Right forelimb (tissue), 1 donor: Measurements from ENCODE around the gene SLC44A5.

Experiments
- DNase-seq: peaks from one replicate; pipeline ENCODE4 v3.0.0-alpha.2; 2018

Gene SLC44A5

GRCh38 chr1:75171876-75172275 lies 439.0 kb downstream of the SLC44A5 start:
- no peak for DNase-seq

GRCh38 chr1:75170981-75171380 lies 439.9 kb downstream of the SLC44A5 start:
- no peak for DNase-seq

- no peak for DNase-seq
These were observed 440.9 kb downstream of the SLC44A5 start for GRCh38 chr1:75170011-75170410.

- DNase-seq = no peak
These were observed 444.1 kb downstream of the SLC44A5 start for GRCh38 chr1:75166821-75167220.

- no peak for DNase-seq
These were observed 445.6 kb downstream of the SLC44A5 start for GRCh38 chr1:75165264-75165663.

GRCh38 chr1:75159154-75159553 lies 451.8 kb downstream of the SLC44A5 start:
- no peak for DNase-seq
